Activated T-helper 1 cell treated with Interleukin-2 at 50 U/mL for 16 hours (primary cell): ENCODE data around the gene KLHL35.

Experiments
- DNase-seq: peaks from one replicate; pipeline ENCODE4 v3.0.0-alpha.2; 2020; ENCODE audit warnings: low read depth

KLHL35 gene

GRCh38 chr11:75432911-75433321 is at the start of gene KLHL35:
Gene KLHL35, minus strand, starts transcription at chr11:75433203. Its CDS starts 2,574 bp downstream, at chr11:75430629.
- DNase-seq, result no peak

DNA sequence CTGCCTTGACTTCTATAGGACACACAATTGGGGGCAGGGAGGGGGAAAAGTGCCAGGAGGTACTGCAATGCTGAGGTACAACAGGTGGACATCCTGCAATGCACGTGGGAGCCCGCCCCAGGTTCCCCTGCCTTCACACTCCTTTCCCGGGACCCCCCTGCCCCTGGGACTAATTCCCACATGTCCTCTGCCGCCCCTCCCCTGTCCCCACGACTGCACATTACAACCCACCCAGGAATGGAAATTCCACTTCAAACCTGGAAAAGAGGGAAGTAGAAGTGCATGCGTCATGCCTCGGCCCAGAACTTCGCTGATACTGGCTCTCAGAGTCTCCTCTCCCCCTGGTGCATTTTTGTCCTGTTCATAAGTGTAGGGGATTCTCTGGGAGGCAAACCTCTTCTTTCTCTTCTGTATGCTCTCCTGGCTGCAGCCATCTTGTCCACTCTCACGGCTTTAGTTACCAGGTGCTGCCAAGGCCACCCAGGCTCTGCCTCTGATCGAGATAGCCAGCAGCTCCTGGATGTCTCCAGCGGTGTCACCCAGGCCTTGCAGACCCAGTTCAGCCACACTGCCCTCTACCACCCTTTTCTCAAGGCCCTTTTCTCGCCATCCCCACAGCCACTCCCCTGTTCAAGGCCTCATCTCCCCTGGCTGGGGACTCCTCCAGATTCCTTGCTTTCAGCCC is 49.1 kb upstream of the KLHL35 start:
- no peak for DNase-seq

DNA sequence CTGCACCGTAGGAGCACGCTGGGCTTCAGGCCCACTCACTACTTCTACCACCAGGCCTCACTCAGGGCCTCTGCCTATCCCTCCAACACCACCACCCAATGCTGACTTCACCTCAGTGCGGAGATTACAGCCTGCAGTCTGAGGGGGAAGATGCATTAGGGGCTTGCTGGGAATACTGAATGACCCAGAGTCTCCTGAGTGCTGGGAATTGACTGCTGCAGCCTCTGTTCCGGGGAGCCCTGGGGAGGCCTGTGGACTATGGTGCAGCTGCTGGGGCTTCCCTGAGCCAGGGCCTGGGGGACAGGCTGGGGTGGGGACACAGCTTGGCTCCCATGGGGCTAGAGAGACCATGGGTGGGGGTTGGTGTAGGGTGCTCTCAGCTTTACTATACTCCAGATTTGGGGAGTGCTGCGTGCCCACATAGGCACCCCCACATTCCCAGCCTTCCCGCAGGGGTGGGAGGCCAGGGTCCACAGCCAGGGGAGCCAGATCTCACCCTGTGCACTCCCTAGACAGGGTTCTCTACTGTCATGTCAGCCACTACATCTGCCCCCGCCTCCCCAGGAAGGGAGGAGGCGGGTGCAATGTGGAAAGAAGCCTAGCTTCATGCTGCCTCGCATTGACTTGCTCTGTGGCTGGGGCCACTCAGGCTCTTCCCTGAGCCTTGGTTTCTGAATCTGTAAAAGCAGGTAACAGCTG is 48.4 kb upstream of the KLHL35 start:
- DNase-seq, result no peak

DNA sequence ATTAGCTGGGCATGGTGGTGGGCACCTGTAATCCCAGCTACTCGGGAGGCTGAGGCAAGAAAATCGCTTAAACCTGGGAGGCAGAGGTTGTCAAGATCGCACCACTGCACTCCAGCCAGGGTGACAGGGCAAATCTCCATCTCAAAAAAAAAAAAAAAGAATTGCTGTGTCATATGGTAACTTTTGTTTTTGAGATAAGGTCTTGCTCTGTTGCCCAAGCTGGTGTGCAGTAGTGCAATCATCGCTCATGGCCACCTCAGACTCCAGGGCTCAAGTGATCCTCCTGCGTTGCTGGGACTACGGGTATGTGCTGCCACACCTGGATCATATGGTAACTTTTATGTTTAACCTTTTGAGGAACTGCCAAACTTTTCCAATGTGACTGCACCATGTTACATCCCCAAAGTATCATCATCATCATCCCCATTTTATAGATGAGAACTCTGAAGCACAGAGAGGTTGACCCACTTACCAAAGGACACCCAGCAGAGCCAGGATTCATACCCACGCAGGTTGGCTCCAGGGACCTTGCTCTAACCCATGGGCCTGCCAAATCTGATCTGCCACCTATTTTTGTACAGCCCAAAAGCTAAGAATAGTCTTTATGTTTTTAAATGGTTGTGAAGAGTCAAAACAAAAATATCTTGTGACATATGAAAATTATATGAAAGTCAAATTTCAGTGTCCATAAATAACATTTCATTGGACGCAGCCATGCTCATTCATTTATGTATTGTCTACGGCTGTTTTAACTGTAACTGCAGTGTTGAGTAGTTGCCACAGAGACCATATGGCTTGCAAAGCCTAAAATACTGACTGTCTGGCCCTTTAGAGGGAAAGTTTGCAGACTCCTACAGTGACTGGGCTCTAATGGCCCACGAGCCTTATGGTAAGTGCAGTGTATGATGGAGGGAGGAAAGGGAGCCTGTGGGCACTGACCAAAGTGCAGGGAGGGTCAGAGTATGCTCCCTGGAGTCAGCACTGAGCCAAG is 47.5 kb upstream of the KLHL35 start:
- DNase-seq, result no peak

DNA sequence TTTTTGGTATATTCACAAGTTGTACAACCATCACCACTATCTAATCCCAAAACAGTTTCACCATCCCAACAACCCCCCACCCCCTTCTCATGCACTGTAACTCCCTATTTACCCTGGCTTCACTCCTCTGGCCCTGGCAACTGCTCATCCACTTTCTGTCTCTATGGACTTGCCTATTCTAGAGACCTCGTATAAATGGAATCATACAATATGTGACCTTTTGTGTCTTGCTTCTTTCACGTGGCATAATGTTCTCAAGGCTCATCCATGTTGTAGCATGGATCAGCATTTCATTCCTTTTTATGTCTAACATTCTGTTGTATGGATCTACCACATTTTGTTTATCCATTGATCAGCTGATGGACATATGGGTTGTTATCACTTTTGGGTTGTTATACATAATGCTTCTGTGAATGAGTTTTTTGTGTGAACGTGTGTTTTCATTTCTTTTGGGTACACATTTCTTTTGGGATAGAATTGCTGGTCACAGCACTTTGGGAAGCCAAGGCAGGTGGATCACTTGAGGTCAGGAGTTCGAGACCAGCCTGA is 46.7 kb upstream of the KLHL35 start:
- DNase-seq, result no peak

GRCh38 chr11:75478783-75479596 is 46.0 kb upstream of the KLHL35 start:
- no peak for DNase-seq

DNA sequence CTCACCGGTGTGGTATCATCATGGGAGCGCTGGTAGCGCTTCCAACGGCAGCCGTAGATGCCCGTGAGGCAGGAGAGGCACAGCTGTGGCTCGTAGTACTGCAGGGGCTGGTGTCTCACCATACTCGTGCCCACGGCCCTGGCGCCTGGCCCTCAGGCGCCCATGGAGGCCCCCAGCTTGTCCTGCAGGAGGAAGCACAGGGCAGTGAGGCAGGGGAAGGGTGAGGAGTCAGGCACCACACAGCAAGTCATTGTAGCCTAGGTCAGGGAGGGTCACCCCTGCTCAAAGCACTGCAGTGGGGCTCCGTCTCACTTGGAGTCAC is 44.6 kb upstream of the KLHL35 start:
- no peak for DNase-seq

DNA sequence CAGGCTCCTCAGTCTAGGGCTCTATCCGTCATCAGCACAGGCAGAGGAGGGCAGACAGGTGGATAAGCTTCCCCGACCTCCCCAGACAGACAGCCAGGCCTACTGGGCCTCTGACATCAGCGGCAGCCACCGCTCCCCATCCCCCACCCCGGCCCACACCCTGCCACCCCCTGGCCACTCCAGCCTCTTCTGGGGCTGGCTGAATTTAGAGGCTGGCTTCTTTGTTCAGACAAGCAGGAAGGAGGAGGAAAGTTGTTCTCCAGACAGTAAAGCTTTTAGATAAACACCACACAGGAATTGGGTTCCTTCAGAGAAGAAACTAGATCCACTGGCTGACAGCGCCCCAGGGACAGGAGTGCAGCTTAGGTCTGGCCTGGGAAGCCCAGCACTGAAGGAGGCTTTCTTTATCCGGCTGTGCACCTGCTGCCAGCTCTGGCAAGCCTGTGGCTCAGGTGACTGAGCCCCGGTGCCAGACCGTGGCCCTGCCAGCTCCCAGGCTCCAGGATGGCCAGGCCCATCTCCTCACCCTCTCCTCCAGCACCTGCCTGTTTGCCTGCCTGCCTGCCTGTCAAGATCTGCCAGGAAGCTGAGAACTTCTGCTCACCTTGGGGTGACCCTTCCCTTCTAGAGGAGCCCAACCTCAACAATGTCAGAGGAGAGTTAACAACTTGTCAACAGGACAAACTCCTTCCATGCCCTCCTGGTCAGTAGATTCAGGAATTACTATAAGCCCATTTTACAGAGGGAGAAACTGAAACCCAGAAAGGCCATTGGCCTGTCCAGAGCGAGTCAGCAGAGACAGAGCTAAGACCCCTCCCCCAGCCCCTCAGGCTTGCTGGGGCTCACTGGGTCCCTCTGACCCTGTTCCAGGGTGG is 44.0 kb upstream of the KLHL35 start:
- DNase-seq, result no peak

DNA sequence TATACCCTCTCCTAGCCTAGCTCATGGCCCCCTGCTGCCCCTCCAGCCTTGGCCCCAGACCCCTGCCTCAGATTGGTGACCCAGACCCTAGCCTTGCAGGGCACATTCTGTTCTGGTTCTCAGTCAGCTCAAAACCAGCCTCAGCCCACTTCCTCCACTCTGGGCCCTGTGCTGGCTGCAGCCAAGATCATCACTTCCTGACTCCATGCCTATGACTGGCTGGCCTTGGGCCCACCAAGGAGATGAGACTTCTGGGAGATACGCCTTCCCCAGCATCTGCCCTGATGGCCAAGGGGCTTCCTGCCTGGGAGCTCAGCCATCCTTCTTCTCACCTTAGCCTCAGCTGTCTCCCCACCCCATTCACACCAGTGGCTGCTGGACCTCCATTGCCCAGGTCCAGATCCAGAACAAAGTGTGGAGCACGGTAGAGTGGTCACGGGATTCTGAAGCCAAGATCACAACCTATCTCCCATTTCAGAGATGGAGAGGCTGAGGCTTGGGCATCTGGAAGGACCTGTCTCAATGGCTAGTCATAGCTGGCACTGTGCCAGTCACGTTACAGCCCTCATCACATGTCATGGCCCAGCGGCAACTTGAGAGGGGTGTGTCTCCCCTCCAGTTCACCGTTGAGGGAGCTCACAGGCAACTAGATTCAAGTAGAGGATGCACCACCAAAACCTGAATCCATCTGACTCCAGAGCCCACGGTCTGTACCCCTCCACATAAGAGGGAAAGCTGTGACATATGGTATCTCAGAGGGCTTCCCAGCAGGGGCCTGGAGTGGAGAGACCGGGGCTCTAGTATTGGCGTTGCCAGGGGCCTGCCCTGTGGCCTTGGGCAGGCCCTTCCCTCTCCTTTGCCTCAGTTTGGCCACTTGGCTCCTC is 43.0 kb upstream of the KLHL35 start:
- no peak for DNase-seq

DNA sequence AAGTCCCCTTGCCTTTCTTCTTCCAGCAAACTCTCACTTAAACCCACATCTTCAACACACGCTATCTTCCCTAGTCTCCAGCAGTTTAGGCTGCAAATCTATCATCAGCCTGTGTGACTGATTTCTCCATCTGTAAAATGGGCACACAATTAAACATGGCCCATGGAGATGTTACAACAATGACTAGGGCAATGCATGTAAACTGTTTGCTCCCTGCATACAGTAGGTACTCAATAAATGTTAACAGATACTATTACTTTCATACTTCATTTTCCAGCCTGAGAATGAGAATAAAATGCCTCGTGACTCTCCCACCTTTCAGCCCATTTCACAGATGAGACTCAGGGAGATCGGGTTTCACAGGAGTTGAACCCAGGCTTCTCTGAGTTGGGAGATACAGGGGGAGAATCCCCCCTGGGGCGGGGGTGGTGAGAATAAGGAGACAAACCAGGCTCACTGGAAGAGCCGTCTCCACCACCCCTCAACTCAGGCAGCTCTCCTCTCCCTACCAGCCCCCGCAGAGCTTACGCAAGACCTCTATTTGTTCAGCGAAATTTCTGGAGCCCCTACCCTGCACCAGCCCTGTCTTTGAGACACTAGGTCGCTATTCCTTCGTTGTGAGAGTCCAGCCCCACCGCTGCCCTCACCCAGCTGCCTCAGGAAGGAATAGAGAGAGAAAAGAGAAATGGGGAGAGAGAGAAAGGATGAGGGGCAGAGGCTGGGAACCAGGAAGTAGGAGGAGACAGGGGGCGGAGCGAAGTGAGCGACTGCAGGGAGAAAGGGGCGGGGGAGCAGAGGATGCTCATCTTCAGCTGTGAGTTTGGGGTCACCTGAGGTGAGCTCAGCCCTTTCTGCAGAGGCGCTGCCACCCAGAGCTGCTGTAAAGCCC is 42.1 kb upstream of the KLHL35 start:
- peak; percentile 53 for DNase-seq

DNA sequence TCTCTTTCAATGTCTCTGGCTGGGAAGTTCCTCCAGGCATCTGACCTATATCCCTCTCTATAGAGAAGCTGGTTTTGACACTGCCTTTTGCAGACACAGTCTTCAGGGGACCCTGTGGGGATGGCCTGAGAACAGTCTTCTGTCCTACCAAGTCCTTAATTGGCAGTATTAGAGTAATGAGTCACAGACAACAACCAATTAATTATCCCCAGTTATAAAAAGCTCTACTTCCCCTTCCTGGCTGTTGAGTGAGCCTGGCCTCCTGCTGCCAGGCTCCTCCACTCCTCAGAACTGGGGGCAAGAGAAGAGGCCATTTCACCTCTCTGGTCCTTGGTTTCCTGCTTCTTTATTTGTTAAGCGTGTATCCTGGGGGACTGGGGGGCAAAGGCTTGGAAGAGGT is 41.2 kb upstream of the KLHL35 start:
- no peak for DNase-seq

DNA sequence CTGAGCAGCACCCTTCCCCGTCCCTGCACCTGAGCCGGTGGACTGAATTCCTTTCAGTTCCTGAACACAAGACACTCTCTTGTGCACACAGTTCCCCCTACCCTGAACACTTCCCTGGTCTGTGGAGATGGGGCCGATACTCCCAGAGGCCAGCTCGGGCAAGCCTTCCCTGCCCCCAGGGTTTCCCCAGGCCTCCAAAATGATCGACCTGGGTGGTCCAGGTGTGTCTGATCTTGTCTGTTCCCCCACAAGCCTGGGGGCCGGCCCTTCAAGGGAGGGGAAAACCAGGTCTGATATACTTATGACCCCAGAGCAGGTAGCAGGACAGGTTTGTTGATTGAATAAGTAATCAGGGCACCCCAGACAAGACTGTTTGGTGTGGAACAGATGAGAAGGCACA is 40.7 kb upstream of the KLHL35 start:
- DNase-seq, result no peak

DNA sequence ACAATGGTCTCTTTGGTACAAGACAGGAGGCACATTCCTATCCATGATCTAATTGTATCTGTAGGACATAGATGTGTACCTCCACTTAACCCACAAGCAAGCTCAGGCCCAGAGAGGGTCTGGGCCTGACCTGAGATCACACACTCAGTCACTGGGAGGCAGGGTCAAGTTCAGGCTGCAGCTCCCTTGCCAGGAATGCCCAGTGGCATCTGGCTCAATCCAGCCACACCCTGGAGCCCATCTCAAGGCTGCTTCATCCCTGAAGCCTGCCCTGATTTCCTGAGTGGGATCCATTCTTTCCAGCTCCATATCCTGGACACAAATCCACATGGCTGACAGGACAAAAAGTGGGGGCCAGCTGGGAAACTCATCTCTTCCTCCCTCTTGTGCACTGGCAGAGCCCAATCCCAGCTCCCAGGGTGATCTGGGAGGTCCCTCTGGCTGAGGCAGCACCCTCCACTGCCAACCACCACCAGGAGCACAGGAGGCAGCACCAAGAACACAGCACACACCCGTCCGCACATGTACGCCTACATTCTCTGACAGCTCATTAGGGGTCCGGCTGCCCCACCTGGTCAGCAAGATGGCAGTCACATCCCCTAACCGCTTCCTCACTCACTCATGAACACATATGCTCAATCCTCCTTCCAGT is 39.2 kb upstream of the KLHL35 start:
- no peak for DNase-seq

- no peak for DNase-seq
Measured at GRCh38 chr11:75471176-75471973, 38.4 kb upstream of the KLHL35 start.

DNA sequence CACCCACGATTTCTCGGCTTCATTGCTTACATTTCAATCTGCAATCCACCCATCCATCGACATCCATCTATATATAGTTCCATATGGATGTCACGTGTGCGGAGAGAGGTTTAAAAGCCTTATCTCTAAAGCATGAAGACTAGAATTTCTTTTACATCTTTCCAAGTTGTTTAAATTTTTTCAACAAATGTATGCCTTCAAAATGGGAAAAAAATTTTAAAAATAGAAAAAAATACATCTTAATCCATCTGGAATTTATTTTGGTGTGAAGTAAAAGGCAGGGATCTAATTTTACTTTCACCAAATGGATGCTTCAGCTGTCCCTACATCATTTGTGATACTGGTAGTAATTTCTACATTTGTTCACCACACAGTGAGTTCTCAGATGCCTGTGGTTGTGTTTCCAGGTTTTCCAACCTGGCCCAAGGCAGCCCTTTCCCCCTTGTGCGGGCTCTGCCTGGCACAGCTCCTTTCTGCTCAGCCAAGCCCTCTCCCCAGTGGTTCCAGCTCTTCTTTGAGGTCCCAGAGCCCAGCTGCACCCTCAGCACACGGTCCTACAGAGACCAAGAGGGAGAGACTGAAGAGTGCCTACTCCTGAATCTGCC is 37.6 kb upstream of the KLHL35 start:
- DNase-seq, result no peak

DNA sequence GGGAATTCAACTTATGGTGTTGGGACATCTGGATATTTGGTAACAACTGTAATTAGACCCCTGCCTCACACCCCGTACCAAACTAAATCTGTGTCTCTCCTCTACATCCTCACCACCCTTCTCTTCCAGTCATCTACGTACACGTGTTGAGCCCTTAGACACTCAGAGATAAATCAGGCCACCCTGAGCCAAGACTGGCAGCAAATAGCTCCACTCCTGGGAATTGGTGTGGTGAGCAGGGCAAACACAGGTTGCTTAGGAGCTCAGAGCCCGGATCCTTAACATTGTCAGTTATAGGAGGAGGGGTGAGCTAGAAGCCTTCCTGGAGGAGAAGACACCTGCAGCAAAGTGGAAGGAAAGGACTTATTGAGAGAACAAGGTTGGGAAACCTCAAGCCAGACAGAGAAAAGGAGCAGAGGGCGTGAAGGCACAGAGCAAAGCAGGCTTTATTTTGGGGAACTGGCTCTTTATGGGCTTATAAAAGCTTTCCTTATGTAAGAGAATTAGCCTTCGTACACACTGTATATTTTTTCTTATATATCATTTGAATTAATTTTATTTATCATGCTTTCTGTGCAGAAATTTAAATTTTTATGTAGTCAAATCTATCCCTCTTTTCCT is 36.9 kb upstream of the KLHL35 start:
- no peak for DNase-seq
